Right lobe of liver (tissue), 4 donors: ENCODE data around the gene FOXO3B.
"Not testable (repeated sequence)": the region's sequence is repeated elsewhere in the genome, so short reads cannot be mapped to it uniquely, and the experiment has no call there.

ENCODE experiments used
- POLR2A ChIP-seq: fragments of 450-650 bp; IDR thresholded peaks from one replicate; pipeline ENCODE4 v1.6.1; 2017; ENCODE audit warnings: antibody characterized with exemption, mild to moderate bottlenecking
- TF ChIP-seq, protein P1 (sequence below), 4 donors: fragments of 200-600 bp in 3 of 4; fragments of 450-650 bp in 1 of 4; IDR thresholded peaks; one replicate each; pipeline versions ENCODE4 v1.5.1 to v1.8.0; 2016 to 2022; ENCODE audit warnings: antibody characterized with exemption in 4 of 4, mild to moderate bottlenecking in 2 of 4
- donor health status: DM: no; HTN: no; CAD: no.
- donor health status: DM: no; HTN: no; CAD: no.
- donor health status: DM: no; HTN: yes; CAD: no.

DNA sequence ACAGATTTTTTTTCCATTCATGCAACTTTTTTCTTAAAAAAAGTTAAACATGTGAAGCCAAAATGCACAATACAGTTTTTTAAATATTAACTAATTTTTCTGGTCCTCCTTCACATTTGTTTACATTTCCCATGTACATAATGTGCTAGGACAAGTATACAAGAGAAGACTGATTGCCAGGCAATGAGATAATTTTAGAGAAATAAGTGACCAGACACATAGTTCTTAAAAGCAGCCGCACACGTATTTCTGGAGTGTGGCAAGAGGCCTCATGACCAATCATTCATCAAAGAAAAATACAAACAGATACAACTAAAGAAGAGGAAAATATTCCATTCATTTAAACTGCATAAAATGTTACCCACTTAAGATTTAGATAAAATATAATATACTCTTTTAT lies 15.8 kb downstream of the FOXO3B start:
- TF ChIP-seq, protein P1, sequence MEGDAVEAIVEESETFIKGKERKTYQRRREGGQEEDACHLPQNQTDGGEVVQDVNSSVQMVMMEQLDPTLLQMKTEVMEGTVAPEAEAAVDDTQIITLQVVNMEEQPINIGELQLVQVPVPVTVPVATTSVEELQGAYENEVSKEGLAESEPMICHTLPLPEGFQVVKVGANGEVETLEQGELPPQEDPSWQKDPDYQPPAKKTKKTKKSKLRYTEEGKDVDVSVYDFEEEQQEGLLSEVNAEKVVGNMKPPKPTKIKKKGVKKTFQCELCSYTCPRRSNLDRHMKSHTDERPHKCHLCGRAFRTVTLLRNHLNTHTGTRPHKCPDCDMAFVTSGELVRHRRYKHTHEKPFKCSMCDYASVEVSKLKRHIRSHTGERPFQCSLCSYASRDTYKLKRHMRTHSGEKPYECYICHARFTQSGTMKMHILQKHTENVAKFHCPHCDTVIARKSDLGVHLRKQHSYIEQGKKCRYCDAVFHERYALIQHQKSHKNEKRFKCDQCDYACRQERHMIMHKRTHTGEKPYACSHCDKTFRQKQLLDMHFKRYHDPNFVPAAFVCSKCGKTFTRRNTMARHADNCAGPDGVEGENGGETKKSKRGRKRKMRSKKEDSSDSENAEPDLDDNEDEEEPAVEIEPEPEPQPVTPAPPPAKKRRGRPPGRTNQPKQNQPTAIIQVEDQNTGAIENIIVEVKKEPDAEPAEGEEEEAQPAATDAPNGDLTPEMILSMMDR (IDR thresholded peaks at IDR 0.05): not testable (repeated sequence)
- not testable (repeated sequence) for TF ChIP-seq POLR2A
